Mononuclear cell (primary cell): ENCODE results near the gene LNPEP. TPM values are rescaled to one million over a fixed set of nuclear protein-coding genes. Genes with fewer than 3 reads are reported as not detected.
"Not testable (repeated sequence)": the region's sequence is repeated elsewhere in the genome, so short reads cannot be mapped to it uniquely, and the experiment has no call there.

Experiments
- H3K27me3 ChIP-seq: 2 replicates; pipeline ENCODE4 v1.6.0; 2011; ENCODE audit warnings: low read length, control low read depth; ENCODE audit not compliant: insufficient read depth
- H3K4me1 ChIP-seq: 2 replicates; pipeline ENCODE4 v1.5.1; 2011; ENCODE audit warnings: mild to moderate bottlenecking, low read length, control low read depth; ENCODE audit not compliant: insufficient read depth
- H3K4me3 ChIP-seq: 2 replicates; pipeline ENCODE4 v1.5.1; 2011; ENCODE audit warnings: mild to moderate bottlenecking, low read length, moderate library complexity
- H3K9me3 ChIP-seq: 2 replicates; pipeline ENCODE4 v1.5.1; 2011; ENCODE audit warnings: low read depth, mild to moderate bottlenecking, control low read depth, low read length
- total RNA-seq: library from RNA; depleted of rRNA; stranded (reverse); fragments of >200 nt; gene quantifications from one replicate; pipeline ENCODE4 v1.2.3, GENCODE V29; 2012

LNPEP gene
- total RNA-seq, 1 donor: 119 TPM

DNA sequence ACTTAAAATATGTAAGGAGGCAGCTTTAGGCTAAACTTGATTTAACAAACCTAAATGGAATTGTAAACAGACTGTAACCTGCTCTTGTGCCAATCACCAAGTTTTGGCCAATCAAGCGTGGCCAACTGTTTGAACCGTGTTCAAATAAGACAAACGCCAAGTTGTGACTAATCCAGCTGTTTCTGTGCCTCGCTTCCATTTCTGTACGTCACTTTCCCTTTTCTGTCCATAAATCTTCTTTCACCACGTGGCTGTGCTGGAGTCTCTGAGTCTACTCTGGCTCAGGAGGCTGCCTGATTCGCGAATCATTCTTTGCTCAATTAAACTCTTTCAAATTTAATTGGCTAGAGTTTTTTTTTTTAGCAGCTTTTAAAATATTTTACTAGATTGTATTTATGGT lies 135.2 kb downstream of the LNPEP start:
- Histone ChIP-seq H3K9me3 (no peaks in the 10 kb centered on the region), H3K4me3 (no peak overlapping the region), H3K27me3 (no peaks in the 10 kb centered on the region)

DNA sequence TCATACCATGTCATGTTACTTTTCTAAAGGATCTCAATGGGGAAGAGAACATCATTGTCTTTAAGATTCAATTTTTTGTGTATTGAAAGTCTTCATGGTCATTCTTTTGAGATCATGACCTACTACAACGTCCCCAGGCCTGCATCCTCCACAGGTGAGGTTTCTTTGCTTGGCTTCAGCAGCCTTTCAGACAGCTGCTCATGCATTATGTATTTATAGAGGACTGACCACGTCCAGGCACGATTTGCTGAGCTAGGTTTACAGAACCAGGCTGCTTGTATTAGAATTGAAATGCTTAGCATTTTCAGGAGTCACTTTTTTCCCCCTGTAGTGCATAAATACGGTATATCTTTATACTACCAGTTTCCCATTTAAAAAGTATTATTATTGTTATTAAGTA lies 136.1 kb downstream of the LNPEP start:
- Histone ChIP-seq H3K4me3 (no peak overlapping the region), H3K4me1 (peaks cover 7% of the 10 kb centered on the region), H3K9me3 (no peaks in the 10 kb centered on the region), H3K27me3 (no peaks in the 10 kb centered on the region)

More for the DNA sequence above, 135.2 kb downstream of the LNPEP start:
- peaks cover 7% of the 10 kb centered on the region for H3K4me1 ChIP-seq

GRCh38 chr5:97072696-97073095 lies 136.8 kb downstream of the LNPEP start:
- H3K9me3 ChIP-seq: no peaks in the 10 kb centered on the region
- peaks cover 7% of the 10 kb centered on the region for H3K4me1 ChIP-seq
- H3K27me3 ChIP-seq: no peaks in the 10 kb centered on the region

DNA sequence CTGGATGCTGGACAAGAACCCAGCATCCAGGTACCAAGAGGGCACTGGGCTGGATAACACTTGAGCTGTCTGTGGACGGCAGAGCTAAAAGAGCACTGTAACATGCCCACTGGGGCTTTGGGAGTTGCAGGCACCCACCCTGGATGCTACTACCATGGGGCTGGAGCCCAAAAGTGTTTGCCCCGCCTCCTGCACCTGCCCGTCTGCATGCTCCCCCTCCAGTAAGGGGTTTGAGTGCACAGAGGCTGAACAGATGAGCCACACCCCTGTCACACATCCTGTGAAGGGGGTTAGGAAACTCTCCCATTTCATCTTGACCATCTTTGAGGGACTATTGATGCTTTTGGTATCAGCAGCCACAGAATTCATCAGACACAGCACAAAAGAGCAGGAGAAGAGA lies 137.5 kb downstream of the LNPEP start:
- Histone ChIP-seq H3K4me3 (no peak overlapping the region), H3K27me3 (no peaks in the 10 kb centered on the region), H3K9me3 (no peaks in the 10 kb centered on the region), H3K4me1 (peaks cover 7% of the 10 kb centered on the region)

More at GRCh38 chr5:97072696-97073095, 136.8 kb downstream of the LNPEP start:
- H3K4me3 ChIP-seq: no peak overlapping the region

DNA sequence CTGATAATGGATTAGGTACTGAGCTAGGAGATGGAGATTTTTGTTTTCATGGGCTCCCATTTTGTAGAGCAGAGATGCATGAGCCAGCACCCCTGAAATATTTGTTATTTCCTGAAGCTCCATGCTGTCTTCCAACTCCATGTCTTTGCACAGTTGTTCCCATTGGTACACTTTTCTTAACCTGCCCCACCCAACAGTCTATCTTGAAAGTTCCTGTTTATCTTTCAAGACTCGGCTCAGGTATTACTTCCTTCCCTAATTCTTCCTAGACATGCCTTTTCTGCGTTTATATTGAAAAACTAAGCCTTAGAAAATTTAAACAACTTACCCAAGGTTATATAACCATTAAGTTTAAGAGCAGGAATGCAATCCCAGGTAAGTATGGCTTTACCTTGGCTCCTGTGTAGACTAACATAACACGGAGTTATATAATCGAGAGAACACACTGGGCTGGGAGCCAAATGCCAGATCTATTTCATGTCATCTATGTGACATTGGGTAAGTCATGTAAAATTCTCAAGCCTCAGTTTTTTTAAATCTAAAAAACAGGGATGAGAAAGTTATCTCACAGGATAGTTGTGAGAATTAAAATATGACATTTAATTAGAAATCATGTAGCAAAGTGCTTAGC lies 139.1 kb downstream of the LNPEP start:
- Histone ChIP-seq H3K4me3 (no peak overlapping the region), H3K4me1 (peaks cover 22% of the 10 kb centered on the region), H3K9me3 (no peaks in the 10 kb centered on the region), H3K27me3 (no peaks in the 10 kb centered on the region)

DNA sequence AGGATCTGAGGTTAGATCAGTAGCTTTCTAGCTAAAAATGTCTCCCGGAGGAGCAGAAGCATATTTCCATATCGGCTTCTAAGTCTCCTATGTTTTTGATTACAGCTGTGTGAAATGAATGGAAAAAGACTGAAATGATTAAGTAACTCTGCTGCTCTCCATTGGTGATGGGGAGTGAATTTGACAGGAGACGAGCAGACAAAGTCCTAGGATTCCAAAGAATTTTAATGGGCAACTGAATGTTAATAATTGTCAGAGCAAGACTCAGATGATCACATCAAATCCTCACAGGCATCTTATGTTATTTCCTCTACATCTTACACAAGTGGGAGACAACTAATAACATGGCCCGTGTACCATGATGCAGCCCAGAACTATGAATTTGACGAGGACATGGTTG lies 139.8 kb downstream of the LNPEP start:
- Histone ChIP-seq H3K4me1 (peaks cover 22% of the 10 kb centered on the region), H3K27me3 (no peaks in the 10 kb centered on the region), H3K9me3 (no peaks in the 10 kb centered on the region), H3K4me3 (no peak overlapping the region)

DNA sequence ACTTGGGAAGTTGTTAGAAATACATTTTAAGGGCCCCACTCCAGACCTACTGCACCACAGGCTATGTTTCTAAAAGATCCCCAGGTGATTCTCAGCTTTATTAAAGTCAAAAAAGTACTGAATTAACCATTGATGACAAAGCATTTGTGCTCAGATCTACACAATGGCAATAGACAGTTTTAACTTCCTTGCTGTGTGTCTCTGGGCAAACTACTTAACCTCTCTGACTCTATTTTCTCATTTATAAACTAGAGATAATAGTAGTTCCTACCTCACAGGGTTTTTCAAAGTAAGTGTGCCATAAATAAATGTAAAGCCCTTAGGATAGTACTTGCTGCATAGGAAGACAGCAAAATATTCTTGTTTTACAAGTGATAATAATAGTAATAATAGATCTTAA lies 140.2 kb downstream of the LNPEP start:
- Histone ChIP-seq H3K4me3 (no peak overlapping the region), H3K27me3 (no peaks in the 10 kb centered on the region), H3K9me3 (no peaks in the 10 kb centered on the region), H3K4me1 (peaks cover 25% of the 10 kb centered on the region)

DNA sequence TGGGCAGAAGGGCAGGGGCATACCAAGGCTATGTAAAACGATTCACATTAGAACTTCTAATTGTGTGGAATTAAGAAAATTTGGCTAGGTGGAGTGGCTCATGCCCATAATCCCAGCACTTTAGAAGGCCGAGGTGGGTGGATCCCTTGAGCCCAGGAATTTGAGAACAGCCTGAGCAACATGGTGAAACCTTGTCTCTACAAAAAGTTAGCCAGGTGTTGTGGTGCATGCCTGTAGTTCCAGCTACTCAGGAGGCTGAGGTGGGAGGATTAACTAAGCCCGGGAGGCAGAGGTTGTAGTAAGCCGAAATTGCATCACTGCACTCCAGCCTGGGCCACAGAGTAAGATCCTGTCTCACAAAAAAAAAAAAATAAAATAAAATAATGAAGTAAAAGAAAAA lies 141.4 kb downstream of the LNPEP start:
- Histone ChIP-seq H3K4me1 (peaks cover 31% of the 10 kb centered on the region), H3K4me3 (no peak overlapping the region), H3K9me3 (no peaks in the 10 kb centered on the region), H3K27me3 (no peaks in the 10 kb centered on the region)

- peaks cover 33% of the 10 kb centered on the region for H3K4me1 ChIP-seq
- H3K27me3 ChIP-seq: no peaks in the 10 kb centered on the region
- H3K9me3 ChIP-seq: no peaks in the 10 kb centered on the region
- no peak overlapping the region for H3K4me3 ChIP-seq
Measured at GRCh38 chr5:97078958-97079743, 143.3 kb downstream of the LNPEP start.

- not testable (repeated sequence) for H3K9me3 ChIP-seq, H3K4me3 ChIP-seq, H3K27me3 ChIP-seq
- peaks cover 44% of the 10 kb centered on the region for H3K4me1 ChIP-seq
Measured at GRCh38 chr5:97084782-97085458, 149.0 kb downstream of the LNPEP start.

- no peak overlapping the region for H3K4me3 ChIP-seq
- no peaks in the 10 kb centered on the region for H3K27me3 ChIP-seq
- H3K4me1 ChIP-seq: peaks cover 44% of the 10 kb centered on the region
- no peaks in the 10 kb centered on the region for H3K9me3 ChIP-seq
Measured at GRCh38 chr5:97085459-97086181, 149.7 kb downstream of the LNPEP start.

Other genes with a start within 250 kb of the LNPEP start
- 67.2 TPM for gene ERAP1, start 128.1 kb upstream of the LNPEP start, total RNA-seq
- gene ERAP2, start 59.6 kb upstream of the LNPEP start, total RNA-seq: 77.3 TPM
- gene LIX1, start 206.5 kb downstream of the LNPEP start, total RNA-seq: not detected
- gene RIOK2, start 247.2 kb downstream of the LNPEP start, total RNA-seq: 26.0 TPM